GM12878 (cell line): Measurements from ENCODE around the gene GJD2. TPM values are rescaled to one million over a fixed set of nuclear protein-coding genes. Genes with fewer than 3 reads are reported as not detected.

Experiments
- ATAC-seq: fragments of 200-7000 bp; cut with Tn5 transposase; 3 replicates; pipeline ENCODE4 v1.9.1; 2020; ENCODE audit warnings: mild to moderate bottlenecking, moderate library complexity
- BruUV-seq: library from RNA; stranded (reverse); fragments of 400-500 nt; replicated peaks from 2 replicates; lab custom pipeline; 2021; lab: Mats Ljungman, UMichigan
- CTCF ChIA-PET: fragments of 300-600 bp; sonication (Branson Sonifier 250); formaldehyde crosslinking; extraction: SDS; loops from one replicate; lab custom pipeline; 2021; ENCODE audit warnings: inconsistent platforms; lab: Yijun Ruan, JAX
- POLR2A ChIA-PET: fragments of 350-600 bp; formaldehyde crosslinking; extraction: SDS; loops from one replicate; lab custom pipeline; 2021; ENCODE audit warnings: inconsistent platforms; lab: Charles Lee
- RAD21 ChIA-PET: fragments of 300-600 bp; sonication (Branson Sonifier 250); formaldehyde crosslinking; loops from one replicate; lab custom pipeline; 2023; ENCODE audit warnings: antibody characterized with exemption; ENCODE audit not compliant: unreplicated experiment; lab: Charles Lee
- SMC1A ChIA-PET: fragments of 300-600 bp; sonication (Branson Sonifier 250); formaldehyde crosslinking; loops from one replicate; lab custom pipeline; 2023; ENCODE audit not compliant: unreplicated experiment, uncharacterized antibody; lab: Charles Lee
- DNase-seq: peaks from one replicate; pipeline ENCODE4 v3.0.0-alpha.2; 2011; ENCODE audit warnings: low read depth, low spot score
- FAIRE-seq: peaks from 3 replicates; lab custom pipeline; 2011; peaks lifted over from hg19 to GRCh38; lab: Jason Lieb, UNC
- H2AFZ ChIP-seq: 2 replicates; pipeline ENCODE4 v1.6.0; 2011; ENCODE audit warnings: low read depth, low read length, control low read depth; ENCODE audit not compliant: control insufficient read depth
- H3K27ac ChIP-seq: 2 replicates; pipeline ENCODE4 v1.5.1; 2011; ENCODE audit warnings: control low read depth; ENCODE audit not compliant: control insufficient read depth, insufficient read depth
- H3K27me3 ChIP-seq, 2 experiments: replicated peaks in 1 of 2; 2 replicates each; pipeline versions ENCODE4 v1.6.0 to v1.6.1; 2011; ENCODE audit warnings: low read length in 1 of 2; ENCODE audit not compliant: control insufficient read depth in 2 of 2, insufficient read depth in 2 of 2
- H3K36me3 ChIP-seq, 2 experiments: 2 replicates each; pipeline ENCODE4 v1.5.1; 2011; ENCODE audit warnings: low read length in 1 of 2; ENCODE audit not compliant: control insufficient read depth in 2 of 2, insufficient read depth in 2 of 2
- H3K4me1 ChIP-seq: 2 replicates; pipeline ENCODE4 v1.6.1; 2011; ENCODE audit warnings: mild to moderate bottlenecking, low read length, moderate library complexity, mixed read lengths; ENCODE audit not compliant: control insufficient read depth, insufficient read depth
- H3K4me2 ChIP-seq: 2 replicates; pipeline ENCODE4 v1.6.0; 2011; ENCODE audit warnings: control low read depth; ENCODE audit not compliant: control insufficient read depth, insufficient read depth
- H3K4me3 ChIP-seq: fragments of 200-600 bp; sonication (generic); 2 replicates; pipeline ENCODE4 v1.5.1; 2016
- H3K79me2 ChIP-seq: 2 replicates; pipeline ENCODE4 v1.6.0; 2011; ENCODE audit warnings: low read length; ENCODE audit not compliant: control insufficient read depth, insufficient read depth
- H3K9ac ChIP-seq: 2 replicates; pipeline ENCODE4 v1.8.0; 2011; ENCODE audit warnings: low read length, control low read depth, mixed read lengths; ENCODE audit not compliant: control insufficient read depth, insufficient read depth
- H3K9me3 ChIP-seq: replicated peaks from 3 replicates; pipeline ENCODE4 v1.5.1; 2011; ENCODE audit warnings: mild to moderate bottlenecking, low read length; ENCODE audit not compliant: control insufficient read depth, insufficient read depth
- H4K20me1 ChIP-seq: 2 replicates; pipeline ENCODE4 v1.6.0; 2011; ENCODE audit not compliant: control insufficient read depth, insufficient read depth
- CREM ChIP-seq: IDR thresholded peaks from 2 replicates; pipeline ENCODE4 v1.6.1; 2014; ENCODE audit warnings: antibody characterized with exemption, low read depth
- FOXM1 ChIP-seq: IDR thresholded peaks from 2 replicates; pipeline ENCODE4 v1.6.1; 2012; ENCODE audit warnings: low read depth, mild to moderate bottlenecking, inconsistent platforms, low read length, moderate library complexity
- MEF2A ChIP-seq: IDR thresholded peaks from 2 replicates; pipeline ENCODE4 v1.6.1; 2011; ENCODE audit warnings: low read depth, mild to moderate bottlenecking, low read length, moderate library complexity; ENCODE audit not compliant: insufficient read depth
- NFIC ChIP-seq: IDR thresholded peaks from 2 replicates; pipeline ENCODE4 v1.6.1; 2012; ENCODE audit warnings: low read depth, mild to moderate bottlenecking, inconsistent platforms, low read length, moderate library complexity
- NFYA ChIP-seq: IDR thresholded peaks from 2 replicates; pipeline ENCODE4 v1.6.1; 2011; ENCODE audit warnings: low read depth, mild to moderate bottlenecking, low read length, improper control_type of control experiment, borderline replicate concordance
- NFYB ChIP-seq: IDR thresholded peaks from 2 replicates; pipeline ENCODE4 v1.6.1; 2011; ENCODE audit warnings: low read depth, mild to moderate bottlenecking, low read length, improper control_type of control experiment, moderate library complexity; ENCODE audit not compliant: insufficient read depth
- NR2C2 ChIP-seq: IDR thresholded peaks from 2 replicates; pipeline ENCODE4 v1.6.1; 2011; ENCODE audit warnings: borderline replicate concordance, low read depth; ENCODE audit not compliant: control insufficient read depth, insufficient read length
- PML ChIP-seq: IDR thresholded peaks from 2 replicates; pipeline ENCODE4 v1.6.1; 2012; ENCODE audit warnings: low read length, inconsistent platforms
- POLR2AphosphoS5 ChIP-seq: IDR thresholded peaks from 2 replicates; pipeline ENCODE4 v1.6.1; 2011; ENCODE audit warnings: mild to moderate bottlenecking, low read length, inconsistent platforms
- RELA ChIP-seq: fragments of 450-650 bp; IDR thresholded peaks from 2 replicates; pipeline ENCODE4 v1.8.0; 2014; ENCODE audit warnings: borderline replicate concordance; ENCODE audit not compliant: partially characterized antibody
- SIN3A ChIP-seq: IDR thresholded peaks from 2 replicates; pipeline ENCODE4 v1.6.1; 2012; ENCODE audit warnings: low read depth, low read length, improper control_type of control experiment
- SMAD5 ChIP-seq: IDR thresholded peaks from 2 replicates; pipeline ENCODE4 v1.6.1; 2016; ENCODE audit warnings: antibody characterized with exemption, low read depth
- SREBF2 ChIP-seq: IDR thresholded peaks from 2 replicates; pipeline ENCODE4 v1.6.1; 2012; ENCODE audit warnings: mild to moderate bottlenecking, low read length
- TAF1 ChIP-seq: IDR thresholded peaks from 2 replicates; pipeline ENCODE4 v1.6.1; 2011; ENCODE audit warnings: mild to moderate bottlenecking, low read depth, low read length, borderline replicate concordance
- TCF12 ChIP-seq: IDR thresholded peaks from 2 replicates; pipeline ENCODE4 v1.6.1; 2011; ENCODE audit warnings: low read depth, mild to moderate bottlenecking, low read length
- TCF3 ChIP-seq: IDR thresholded peaks from 2 replicates; pipeline ENCODE4 v1.6.1; 2012; ENCODE audit warnings: low read depth, mild to moderate bottlenecking, low read length, borderline replicate concordance; ENCODE audit not compliant: insufficient read depth
- WGBS: methylation state at CpG from one replicate; pipeline ENCODE4 v1.1.6; 2016; ENCODE audit warnings: low lambda C conversion rate; ENCODE audit not compliant: insufficient replicate concordance, insufficient coverage; ENCODE audit errors: missing lambda C conversion rate; 5-methylcytosine and 5-hydroxymethylcytosine counted together
- in situ Hi-C: fragments of 300-500 bp; cut with MboI; formaldehyde crosslinking; loops from 9 replicates; pipeline ENCODE4 v1.14.3; 2018; ENCODE audit warnings: mixed read lengths
- intact Hi-C: fragments of 100-400 bp; cut with micrococcal nuclease; formaldehyde crosslinking; loops from one replicate; pipeline ENCODE4 v1.14.2; 2022; ENCODE audit not compliant: unreplicated experiment
- polyA plus RNA-seq, 11 experiments: library from polyadenylated mRNA; depleted of rRNA in 4 of 11; unstranded in 6 of 11; stranded (reverse) in 5 of 11; fragments of >200 nt; fragmentation: Nextera tagmentation in 4 of 11; fragmentation: Illumina TruSeq in 1 of 11; extraction: Ambion mirVana in 4 of 11; extraction: Trizol in 1 of 11; gene quantifications; 1 replicate in 1 of 11; 2 replicates in 10 of 11; pipeline versions ENCODE4 v1.2.1 to v1.2.3, GENCODE V29; 2011 to 2016; ENCODE audit warnings: inconsistent platforms in 2 of 11, missing spikeins in 2 of 11, low read depth in 1 of 11
- total RNA-seq, 4 experiments: library from RNA; depleted of rRNA in 3 of 4; stranded (reverse); fragments of >200 nt in 3 of 4; fragmentation: Illumina TruSeq in 1 of 4; extraction: Trizol in 1 of 4; gene quantifications; 2 replicates each; pipeline versions ENCODE4 v1.2.1 to v1.2.3, GENCODE V29; 2013 to 2021
- TF ChIP-seq, protein P1 (sequence below): fragments of 450-650 bp; IDR thresholded peaks from 2 replicates; pipeline ENCODE4 v1.6.1; 2017; ENCODE audit warnings: mild to moderate bottlenecking
- TF ChIP-seq, protein P2 (sequence below): fragments of 450-650 bp; IDR thresholded peaks from 2 replicates; pipeline ENCODE4 v1.6.1; 2018; ENCODE audit warnings: borderline replicate concordance, mild to moderate bottlenecking; ENCODE audit not compliant: partially characterized antibody

The GJD2 gene
- total and polyA plus RNA-seq, 10 of the 15 experiments (the other 5 are each of a cell fraction or from before 2014, with no cell fraction given): not detected

DNA sequence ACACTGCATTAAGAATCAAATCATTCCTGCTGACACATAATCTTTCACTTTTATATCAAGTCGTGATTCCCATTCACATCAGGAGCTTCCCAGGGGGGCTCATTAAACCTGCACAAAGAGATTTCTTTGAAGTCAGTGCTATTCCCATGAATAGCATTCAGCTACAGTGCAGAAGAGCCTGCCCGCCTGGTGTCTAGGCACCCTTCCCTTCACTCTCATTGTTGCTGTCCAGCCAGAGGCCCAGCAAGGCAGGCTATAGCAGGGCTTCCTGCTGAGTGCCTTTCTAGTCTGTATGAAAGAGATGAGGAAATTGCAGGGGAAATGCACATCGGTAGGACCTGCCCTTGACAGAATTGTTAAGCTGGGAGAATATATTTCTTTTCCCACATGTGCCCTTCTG, 4.5 kb upstream of the GJD2 start:
- TF ChIP-seq CREM: no peak
- no peak for TF ChIP-seq FOXM1
- no peak for TF ChIP-seq NFYB
- no peak for TF ChIP-seq TCF12
- TF ChIP-seq, protein P1, sequence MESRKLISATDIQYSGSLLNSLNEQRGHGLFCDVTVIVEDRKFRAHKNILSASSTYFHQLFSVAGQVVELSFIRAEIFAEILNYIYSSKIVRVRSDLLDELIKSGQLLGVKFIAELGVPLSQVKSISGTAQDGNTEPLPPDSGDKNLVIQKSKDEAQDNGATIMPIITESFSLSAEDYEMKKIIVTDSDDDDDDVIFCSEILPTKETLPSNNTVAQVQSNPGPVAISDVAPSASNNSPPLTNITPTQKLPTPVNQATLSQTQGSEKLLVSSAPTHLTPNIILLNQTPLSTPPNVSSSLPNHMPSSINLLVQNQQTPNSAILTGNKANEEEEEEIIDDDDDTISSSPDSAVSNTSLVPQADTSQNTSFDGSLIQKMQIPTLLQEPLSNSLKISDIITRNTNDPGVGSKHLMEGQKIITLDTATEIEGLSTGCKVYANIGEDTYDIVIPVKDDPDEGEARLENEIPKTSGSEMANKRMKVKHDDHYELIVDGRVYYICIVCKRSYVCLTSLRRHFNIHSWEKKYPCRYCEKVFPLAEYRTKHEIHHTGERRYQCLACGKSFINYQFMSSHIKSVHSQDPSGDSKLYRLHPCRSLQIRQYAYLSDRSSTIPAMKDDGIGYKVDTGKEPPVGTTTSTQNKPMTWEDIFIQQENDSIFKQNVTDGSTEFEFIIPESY: no peak
- TF ChIP-seq TCF3: no peak
- TF ChIP-seq SREBF2: no peak
- TF ChIP-seq POLR2AphosphoS5: no peak
- no peak for TF ChIP-seq TAF1
- no peak for TF ChIP-seq MEF2A
- TF ChIP-seq SIN3A: no peak
- TF ChIP-seq NFIC: no peak
- TF ChIP-seq RELA: no peak
- no peak for TF ChIP-seq SMAD5
- TF ChIP-seq, protein P2, sequence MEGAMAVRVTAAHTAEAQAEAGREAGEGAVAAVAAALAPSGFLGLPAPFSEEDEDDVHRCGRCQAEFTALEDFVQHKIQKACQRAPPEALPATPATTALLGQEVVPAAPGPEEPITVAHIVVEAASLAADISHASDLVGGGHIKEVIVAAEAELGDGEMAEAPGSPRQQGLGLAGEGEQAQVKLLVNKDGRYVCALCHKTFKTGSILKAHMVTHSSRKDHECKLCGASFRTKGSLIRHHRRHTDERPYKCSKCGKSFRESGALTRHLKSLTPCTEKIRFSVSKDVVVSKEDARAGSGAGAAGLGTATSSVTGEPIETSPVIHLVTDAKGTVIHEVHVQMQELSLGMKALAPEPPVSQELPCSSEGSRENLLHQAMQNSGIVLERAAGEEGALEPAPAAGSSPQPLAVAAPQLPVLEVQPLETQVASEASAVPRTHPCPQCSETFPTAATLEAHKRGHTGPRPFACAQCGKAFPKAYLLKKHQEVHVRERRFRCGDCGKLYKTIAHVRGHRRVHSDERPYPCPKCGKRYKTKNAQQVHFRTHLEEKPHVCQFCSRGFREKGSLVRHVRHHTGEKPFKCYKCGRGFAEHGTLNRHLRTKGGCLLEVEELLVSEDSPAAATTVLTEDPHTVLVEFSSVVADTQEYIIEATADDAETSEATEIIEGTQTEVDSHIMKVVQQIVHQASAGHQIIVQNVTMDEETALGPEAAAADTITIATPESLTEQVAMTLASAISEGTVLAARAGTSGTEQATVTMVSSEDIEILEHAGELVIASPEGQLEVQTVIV: no peak
- no peak for TF ChIP-seq PML
- TF ChIP-seq NFYA: no peak
- TF ChIP-seq NR2C2: no peak
- BruUV-seq: no TSS peak
- Histone ChIP-seq H3K9ac (no peak overlapping the region), H3K4me3 (no peak overlapping the region), H3K27me3 (peaks cover 8 to 10% of the 10 kb centered on the region in 2 experiments), H3K27ac (no peak overlapping the region), H3K4me2 (no peak overlapping the region), H3K79me2 (no peaks in the 10 kb centered on the region), H3K9me3 (no peaks in the 10 kb centered on the region), H4K20me1 (no peaks in the 10 kb centered on the region), H2AFZ (no peak overlapping the region), H3K4me1 (no peaks in the 10 kb centered on the region), H3K36me3 (no peaks in the 10 kb centered on the region)
- RAD21 ChIA-PET: no interaction called here
- CTCF ChIA-PET: no interaction called here
- POLR2A ChIA-PET: no interaction called here
- in situ Hi-C loops (no loop called here), intact Hi-C loops (no loop called here)
- DNase-seq: no peak
- SMC1A ChIA-PET: no interaction called here
- ATAC-seq: no peak
- FAIRE-seq: no peak
- 16% methylated on average over 3 of the region's 3 CpGs for WGBS
